ENCODE results near the gene FREY1.
A peak's percentile ranks its signal among the peaks of the same experiment; 100 is the strongest.

DNA sequence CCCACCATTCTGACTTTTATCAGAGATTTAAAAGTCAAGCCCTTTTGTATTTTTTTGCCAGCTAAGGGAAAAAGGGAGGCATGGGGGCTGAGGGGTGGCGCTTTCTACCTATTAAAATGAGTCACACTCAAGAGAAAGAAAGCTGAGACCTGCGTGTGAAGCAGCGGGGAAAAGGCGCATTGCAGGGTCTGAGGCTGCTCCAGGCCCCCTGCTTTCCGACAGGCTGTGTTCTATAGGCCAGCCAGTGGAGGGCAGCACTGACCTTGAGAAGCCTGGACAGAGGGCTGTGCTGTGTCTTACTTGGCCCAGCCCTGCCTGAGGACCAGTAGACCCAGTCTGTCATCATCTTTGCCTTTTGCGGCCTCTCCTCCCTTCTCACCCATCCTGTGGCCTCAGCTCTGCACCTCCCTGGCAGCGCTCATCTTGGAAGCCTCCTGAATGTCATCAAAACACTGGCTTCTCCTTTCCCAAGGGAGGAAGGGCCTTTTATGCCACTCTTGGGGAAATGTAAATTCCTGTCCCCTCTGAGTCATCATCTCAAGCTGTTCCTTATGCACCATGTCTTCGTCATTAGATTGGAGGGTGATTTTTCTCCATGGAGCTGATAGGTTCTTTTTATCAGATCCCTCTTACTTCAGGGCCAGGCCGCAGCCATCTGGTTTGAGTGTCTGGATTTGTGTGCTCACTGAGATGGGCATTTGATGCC, 34.3 kb downstream of the FREY1 start:
- TF ChIP-seq, protein P1, sequence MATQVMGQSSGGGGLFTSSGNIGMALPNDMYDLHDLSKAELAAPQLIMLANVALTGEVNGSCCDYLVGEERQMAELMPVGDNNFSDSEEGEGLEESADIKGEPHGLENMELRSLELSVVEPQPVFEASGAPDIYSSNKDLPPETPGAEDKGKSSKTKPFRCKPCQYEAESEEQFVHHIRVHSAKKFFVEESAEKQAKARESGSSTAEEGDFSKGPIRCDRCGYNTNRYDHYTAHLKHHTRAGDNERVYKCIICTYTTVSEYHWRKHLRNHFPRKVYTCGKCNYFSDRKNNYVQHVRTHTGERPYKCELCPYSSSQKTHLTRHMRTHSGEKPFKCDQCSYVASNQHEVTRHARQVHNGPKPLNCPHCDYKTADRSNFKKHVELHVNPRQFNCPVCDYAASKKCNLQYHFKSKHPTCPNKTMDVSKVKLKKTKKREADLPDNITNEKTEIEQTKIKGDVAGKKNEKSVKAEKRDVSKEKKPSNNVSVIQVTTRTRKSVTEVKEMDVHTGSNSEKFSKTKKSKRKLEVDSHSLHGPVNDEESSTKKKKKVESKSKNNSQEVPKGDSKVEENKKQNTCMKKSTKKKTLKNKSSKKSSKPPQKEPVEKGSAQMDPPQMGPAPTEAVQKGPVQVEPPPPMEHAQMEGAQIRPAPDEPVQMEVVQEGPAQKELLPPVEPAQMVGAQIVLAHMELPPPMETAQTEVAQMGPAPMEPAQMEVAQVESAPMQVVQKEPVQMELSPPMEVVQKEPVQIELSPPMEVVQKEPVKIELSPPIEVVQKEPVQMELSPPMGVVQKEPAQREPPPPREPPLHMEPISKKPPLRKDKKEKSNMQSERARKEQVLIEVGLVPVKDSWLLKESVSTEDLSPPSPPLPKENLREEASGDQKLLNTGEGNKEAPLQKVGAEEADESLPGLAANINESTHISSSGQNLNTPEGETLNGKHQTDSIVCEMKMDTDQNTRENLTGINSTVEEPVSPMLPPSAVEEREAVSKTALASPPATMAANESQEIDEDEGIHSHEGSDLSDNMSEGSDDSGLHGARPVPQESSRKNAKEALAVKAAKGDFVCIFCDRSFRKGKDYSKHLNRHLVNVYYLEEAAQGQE (tag by site-specific recombination; IDR thresholded peaks at IDR 0.05) = no peak
- TF ChIP-seq, protein P2, sequence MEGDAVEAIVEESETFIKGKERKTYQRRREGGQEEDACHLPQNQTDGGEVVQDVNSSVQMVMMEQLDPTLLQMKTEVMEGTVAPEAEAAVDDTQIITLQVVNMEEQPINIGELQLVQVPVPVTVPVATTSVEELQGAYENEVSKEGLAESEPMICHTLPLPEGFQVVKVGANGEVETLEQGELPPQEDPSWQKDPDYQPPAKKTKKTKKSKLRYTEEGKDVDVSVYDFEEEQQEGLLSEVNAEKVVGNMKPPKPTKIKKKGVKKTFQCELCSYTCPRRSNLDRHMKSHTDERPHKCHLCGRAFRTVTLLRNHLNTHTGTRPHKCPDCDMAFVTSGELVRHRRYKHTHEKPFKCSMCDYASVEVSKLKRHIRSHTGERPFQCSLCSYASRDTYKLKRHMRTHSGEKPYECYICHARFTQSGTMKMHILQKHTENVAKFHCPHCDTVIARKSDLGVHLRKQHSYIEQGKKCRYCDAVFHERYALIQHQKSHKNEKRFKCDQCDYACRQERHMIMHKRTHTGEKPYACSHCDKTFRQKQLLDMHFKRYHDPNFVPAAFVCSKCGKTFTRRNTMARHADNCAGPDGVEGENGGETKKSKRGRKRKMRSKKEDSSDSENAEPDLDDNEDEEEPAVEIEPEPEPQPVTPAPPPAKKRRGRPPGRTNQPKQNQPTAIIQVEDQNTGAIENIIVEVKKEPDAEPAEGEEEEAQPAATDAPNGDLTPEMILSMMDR (tag by site-specific recombination; IDR thresholded peaks at IDR 0.05) = peak; percentile 87
- no peak for TF ChIP-seq TCF7L2 (IDR thresholded peaks at IDR 0.05; ENCODE audit: borderline replicate concordance, low read depth, low read length)
- TF ChIP-seq ZEB2 (tag by site-specific recombination; IDR thresholded peaks at IDR 0.05) = peak; percentile 44; the same call in 1 of the 2 replicates
- 0 out of 2 replicates have a peak, but pooled peaks have one; percentile 13 for TF ChIP-seq ZIC2 (tag by site-specific recombination; IDR thresholded peaks at IDR 0.05)
- TF ChIP-seq ZNF747 (tag by site-specific recombination; IDR thresholded peaks at IDR 0.05) = no peak
- TF ChIP-seq MZF1 (tag by site-specific recombination; IDR thresholded peaks at IDR 0.05; ENCODE audit: borderline replicate concordance) = no peak
- TF ChIP-seq ZBTB26 (tag by site-specific recombination; optimal IDR thresholded peaks at IDR 0.05) = no peak
- TF ChIP-seq ZNF776 (tag by site-specific recombination; IDR thresholded peaks at IDR 0.05; ENCODE audit: borderline replicate concordance) = no peak
- no peak for TF ChIP-seq TRIM28 (IDR thresholded peaks at IDR 0.05; ENCODE audit: borderline replicate concordance, low read length)

All from HEK293 (cell line).